OCI-LY1 (cell line): ENCODE data around the gene NEK2.

Experiments
- EZH2 ChIP-seq: fragments of 200-600 bp; sonication (generic), shearing (Covaris generic); IDR thresholded peaks from 2 replicates; pipeline ENCODE4 v1.8.0; 2017; ENCODE audit warnings: borderline replicate concordance, mixed run types, mild to moderate bottlenecking, antibody characterized with exemption, low read length, moderate library complexity, mixed read lengths
- TF ChIP-seq, protein P1 (sequence below): fragments of 200-600 bp; sonication (generic), shearing (Covaris generic); IDR thresholded peaks from 2 replicates; pipeline ENCODE4 v1.5.1; 2017; ENCODE audit warnings: mild to moderate bottlenecking, antibody characterized with exemption, low read length, moderate library complexity, mixed read lengths

DNA sequence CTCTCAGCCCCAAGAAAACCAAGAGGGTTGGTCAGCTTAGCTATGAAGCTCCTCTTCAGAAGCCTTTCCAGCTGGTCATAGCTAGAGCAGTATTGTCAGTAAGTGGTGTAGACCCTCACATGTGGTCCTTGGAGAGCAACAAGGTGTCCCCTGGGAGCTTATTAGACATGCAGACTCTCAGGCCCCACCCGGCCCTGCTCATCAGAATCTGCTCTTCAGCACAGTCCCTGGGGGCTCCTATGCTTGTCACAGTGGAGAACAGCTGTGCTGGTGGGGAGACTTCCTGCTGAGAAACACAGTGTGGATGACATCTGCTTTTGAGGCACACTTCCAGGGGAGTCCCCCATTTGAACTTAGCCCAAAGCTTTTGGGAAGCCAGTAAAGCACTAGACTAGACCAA, 21.9 kb upstream of the NEK2 start:
- TF ChIP-seq, protein P1, sequence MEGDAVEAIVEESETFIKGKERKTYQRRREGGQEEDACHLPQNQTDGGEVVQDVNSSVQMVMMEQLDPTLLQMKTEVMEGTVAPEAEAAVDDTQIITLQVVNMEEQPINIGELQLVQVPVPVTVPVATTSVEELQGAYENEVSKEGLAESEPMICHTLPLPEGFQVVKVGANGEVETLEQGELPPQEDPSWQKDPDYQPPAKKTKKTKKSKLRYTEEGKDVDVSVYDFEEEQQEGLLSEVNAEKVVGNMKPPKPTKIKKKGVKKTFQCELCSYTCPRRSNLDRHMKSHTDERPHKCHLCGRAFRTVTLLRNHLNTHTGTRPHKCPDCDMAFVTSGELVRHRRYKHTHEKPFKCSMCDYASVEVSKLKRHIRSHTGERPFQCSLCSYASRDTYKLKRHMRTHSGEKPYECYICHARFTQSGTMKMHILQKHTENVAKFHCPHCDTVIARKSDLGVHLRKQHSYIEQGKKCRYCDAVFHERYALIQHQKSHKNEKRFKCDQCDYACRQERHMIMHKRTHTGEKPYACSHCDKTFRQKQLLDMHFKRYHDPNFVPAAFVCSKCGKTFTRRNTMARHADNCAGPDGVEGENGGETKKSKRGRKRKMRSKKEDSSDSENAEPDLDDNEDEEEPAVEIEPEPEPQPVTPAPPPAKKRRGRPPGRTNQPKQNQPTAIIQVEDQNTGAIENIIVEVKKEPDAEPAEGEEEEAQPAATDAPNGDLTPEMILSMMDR, result no peak
- no peak for TF ChIP-seq EZH2
